Prostate gland (tissue), 2 donors: ENCODE measurements around the gene ARPP21. TPM values are rescaled to one million over a fixed set of nuclear protein-coding genes. Genes with fewer than 3 reads are reported as not detected.

Source experiments
- DNase-seq: peaks from one replicate; pipeline ENCODE4 v3.0.0-alpha.2; 2019; ENCODE audit warnings: low spot score
- H3K27ac ChIP-seq, 2 donors: fragments of 200-600 bp; sonication (generic); 2 replicates each; pipeline ENCODE4 v1.5.1; 2017 to 2019
- H3K27me3 ChIP-seq: fragments of 200-600 bp; sonication (generic); replicated peaks from 2 replicates; pipeline ENCODE4 v1.5.1; 2019; ENCODE audit not compliant: insufficient read depth
- H3K36me3 ChIP-seq, 2 donors: fragments of 200-600 bp; sonication (generic); 1 replicate in 1 of 2; 2 replicates in 1 of 2; pipeline versions ENCODE4 v1.5.1 to v1.8.1; 2017 to 2019
- H3K4me1 ChIP-seq: fragments of 200-600 bp; sonication (generic); replicated peaks from 2 replicates; pipeline ENCODE4 v1.5.1; 2019
- H3K4me3 ChIP-seq, 2 donors: fragments of 200-600 bp; sonication (generic); 2 replicates each; pipeline ENCODE4 v1.5.1; 2017 to 2019
- H3K9me3 ChIP-seq: fragments of 200-600 bp; sonication (generic); 2 replicates; pipeline ENCODE4 v1.5.1; 2017
- POLR2A ChIP-seq: fragments of 450-650 bp; IDR thresholded peaks from one replicate; pipeline ENCODE4 v1.6.1; 2016; ENCODE audit warnings: antibody characterized with exemption, mild to moderate bottlenecking
- POLR2AphosphoS5 ChIP-seq: sonication (generic); formaldehyde crosslinking; IDR thresholded peaks from one replicate; pipeline ENCODE4 v1.6.1; 2017; ENCODE audit warnings: antibody characterized with exemption
- WGBS: methylation state at CpG from one replicate; pipeline ENCODE4 v1.1.5; 2018; 5-methylcytosine and 5-hydroxymethylcytosine counted together
- intact Hi-C: fragments of 100-400 bp; cut with DNase I; formaldehyde crosslinking; loops from one replicate; pipeline ENCODE4 v1.14.2; 2022
- total RNA-seq, 2 donors: library from RNA; depleted of rRNA; stranded (reverse); fragments of >200 nt; gene quantifications; one replicate each; pipeline ENCODE4 v1.1.0, GENCODE V29; 2016
- TF ChIP-seq, protein P1 (sequence below), 4 experiments: fragments of 200-600 bp in 2 of 4; fragments of 450-650 bp in 2 of 4; sonication (generic) in 2 of 4; IDR thresholded peaks; 1 replicate in 3 of 4; 2 replicates in 1 of 4; pipeline ENCODE4 v1.5.1; 2016 to 2019; ENCODE audit warnings: antibody characterized with exemption in 4 of 4, mild to moderate bottlenecking in 2 of 4, moderate library complexity in 2 of 4

The ARPP21 gene
- total RNA-seq, 2 donors from 2014 or later: 8.1 TPM; not detected in 1

DNA sequence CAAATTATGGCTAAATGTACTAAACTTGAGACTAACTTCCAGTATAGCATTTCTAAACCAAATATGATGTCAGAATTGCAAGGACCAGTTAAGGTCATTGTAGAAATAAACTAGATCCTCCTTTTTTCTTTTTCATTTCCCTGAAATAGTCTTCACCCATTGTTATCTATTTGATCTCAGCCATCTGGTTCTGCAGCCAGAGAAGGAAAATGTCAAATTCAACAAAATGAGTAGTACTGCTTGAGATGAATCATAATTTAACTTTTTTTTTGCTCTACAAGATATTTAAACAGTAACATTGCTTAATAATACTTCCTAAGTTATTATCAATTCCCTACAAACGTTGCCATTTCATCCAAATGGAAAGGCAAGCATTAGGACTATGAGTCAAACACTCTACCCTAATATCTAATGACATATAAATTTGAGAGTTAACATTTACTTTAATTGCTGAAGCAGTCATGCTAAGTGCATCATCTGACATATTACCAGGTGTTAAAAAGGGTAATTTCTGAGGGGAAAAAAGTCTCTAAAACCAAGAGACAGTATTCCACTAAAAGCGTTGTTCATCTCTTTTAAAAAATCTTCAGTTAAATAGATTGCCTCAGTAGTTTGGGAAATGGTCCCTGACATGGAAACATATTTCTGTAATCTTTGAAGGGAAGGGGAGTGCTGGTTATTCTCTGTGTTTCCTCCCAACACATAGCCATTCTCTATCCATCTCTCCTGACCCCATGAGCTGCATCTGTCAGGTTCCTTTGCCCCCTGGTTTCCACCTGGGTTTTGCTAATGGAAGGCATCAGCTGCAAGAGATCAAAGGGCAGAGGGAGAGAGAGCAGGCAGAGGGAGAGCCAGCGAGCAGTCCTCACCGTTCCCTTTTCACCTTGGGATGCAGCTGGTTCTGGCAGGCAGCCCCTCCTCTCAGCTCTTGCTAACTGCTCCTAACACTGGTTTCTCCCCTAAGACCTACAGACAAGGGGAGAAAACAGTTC is 138.5 kb downstream of the ARPP21 start:
- WGBS: 57% methylated on average over 4 of the region's 4 CpGs
- no peak for DNase-seq
- intact Hi-C loops: no loop called here
- no peak overlapping the region for H3K27ac ChIP-seq
- H3K9me3 ChIP-seq: no peaks in the 10 kb centered on the region
- H3K27me3 ChIP-seq: no peaks in the 10 kb centered on the region
- H3K4me3 ChIP-seq: no peak overlapping the region
- H3K4me1 ChIP-seq: no peaks in the 10 kb centered on the region
- no peaks in the 10 kb centered on the region for H3K36me3 ChIP-seq
- TF ChIP-seq, protein P1, sequence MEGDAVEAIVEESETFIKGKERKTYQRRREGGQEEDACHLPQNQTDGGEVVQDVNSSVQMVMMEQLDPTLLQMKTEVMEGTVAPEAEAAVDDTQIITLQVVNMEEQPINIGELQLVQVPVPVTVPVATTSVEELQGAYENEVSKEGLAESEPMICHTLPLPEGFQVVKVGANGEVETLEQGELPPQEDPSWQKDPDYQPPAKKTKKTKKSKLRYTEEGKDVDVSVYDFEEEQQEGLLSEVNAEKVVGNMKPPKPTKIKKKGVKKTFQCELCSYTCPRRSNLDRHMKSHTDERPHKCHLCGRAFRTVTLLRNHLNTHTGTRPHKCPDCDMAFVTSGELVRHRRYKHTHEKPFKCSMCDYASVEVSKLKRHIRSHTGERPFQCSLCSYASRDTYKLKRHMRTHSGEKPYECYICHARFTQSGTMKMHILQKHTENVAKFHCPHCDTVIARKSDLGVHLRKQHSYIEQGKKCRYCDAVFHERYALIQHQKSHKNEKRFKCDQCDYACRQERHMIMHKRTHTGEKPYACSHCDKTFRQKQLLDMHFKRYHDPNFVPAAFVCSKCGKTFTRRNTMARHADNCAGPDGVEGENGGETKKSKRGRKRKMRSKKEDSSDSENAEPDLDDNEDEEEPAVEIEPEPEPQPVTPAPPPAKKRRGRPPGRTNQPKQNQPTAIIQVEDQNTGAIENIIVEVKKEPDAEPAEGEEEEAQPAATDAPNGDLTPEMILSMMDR (IDR thresholded peaks at IDR 0.05): no peak
- TF ChIP-seq POLR2AphosphoS5: no peak
- TF ChIP-seq POLR2A: no peak

DNA sequence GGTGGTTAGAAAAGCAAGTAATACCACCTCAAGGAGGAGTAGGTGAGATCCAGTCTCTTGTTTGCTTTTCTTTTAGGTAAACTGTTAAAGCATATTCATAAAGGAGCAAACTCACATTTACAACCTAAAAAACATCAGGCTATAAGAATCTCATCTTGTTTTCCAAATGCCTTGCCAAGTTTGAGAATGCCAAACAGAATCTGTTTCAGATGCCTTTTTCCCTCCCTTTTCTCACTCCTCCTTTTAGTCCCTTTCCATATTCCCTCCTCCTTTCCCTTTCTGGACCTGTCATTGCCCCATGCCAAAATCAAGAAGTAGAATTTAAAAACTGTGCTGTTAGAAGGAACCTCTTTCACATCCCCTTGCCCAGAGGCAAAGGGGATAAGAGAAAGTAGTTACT is 140.3 kb downstream of the ARPP21 start:
- H3K9me3 ChIP-seq: no peaks in the 10 kb centered on the region
- H3K36me3 ChIP-seq: no peaks in the 10 kb centered on the region
- intact Hi-C loops: no loop called here
- no peaks in the 10 kb centered on the region for H3K27me3 ChIP-seq
- no peak overlapping the region for H3K27ac ChIP-seq
- no peak for DNase-seq
- TF ChIP-seq, protein P1 (IDR thresholded peaks at IDR 0.05): no peak
- TF ChIP-seq POLR2A: no peak
- TF ChIP-seq POLR2AphosphoS5: no peak
- H3K4me1 ChIP-seq: no peaks in the 10 kb centered on the region
- H3K4me3 ChIP-seq: no peak overlapping the region

DNA sequence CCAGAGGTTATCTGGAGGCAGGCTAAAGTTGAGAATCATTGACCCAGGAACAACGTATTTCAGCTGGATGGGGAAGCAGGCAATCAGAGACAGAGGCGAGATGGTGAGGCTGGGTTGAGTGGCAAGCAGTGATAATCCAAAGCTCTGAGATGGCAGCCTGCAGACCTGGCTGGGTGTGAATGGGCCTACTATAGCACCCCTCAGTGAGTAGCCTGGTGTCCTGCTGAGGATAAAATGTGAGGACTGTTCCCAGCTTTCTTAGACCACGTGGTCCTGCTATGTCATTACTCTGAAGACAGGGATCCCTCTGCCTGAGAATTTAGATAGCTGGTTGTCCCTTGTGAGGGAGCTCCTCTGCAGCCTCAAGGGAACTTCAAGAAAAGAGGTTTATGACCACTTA is 141.5 kb downstream of the ARPP21 start:
- TF ChIP-seq POLR2AphosphoS5 (no peak), POLR2A (no peak)
- TF ChIP-seq, protein P1 (IDR thresholded peaks at IDR 0.05): no peak
- Histone ChIP-seq H3K27me3 (no peaks in the 10 kb centered on the region), H3K36me3 (no peaks in the 10 kb centered on the region), H3K27ac (no peak overlapping the region), H3K4me3 (no peak overlapping the region), H3K4me1 (no peaks in the 10 kb centered on the region), H3K9me3 (no peaks in the 10 kb centered on the region)
- 45% methylated on average over 3 of the region's 3 CpGs for WGBS
- DNase-seq: no peak
- intact Hi-C loops: no loop called here

DNA sequence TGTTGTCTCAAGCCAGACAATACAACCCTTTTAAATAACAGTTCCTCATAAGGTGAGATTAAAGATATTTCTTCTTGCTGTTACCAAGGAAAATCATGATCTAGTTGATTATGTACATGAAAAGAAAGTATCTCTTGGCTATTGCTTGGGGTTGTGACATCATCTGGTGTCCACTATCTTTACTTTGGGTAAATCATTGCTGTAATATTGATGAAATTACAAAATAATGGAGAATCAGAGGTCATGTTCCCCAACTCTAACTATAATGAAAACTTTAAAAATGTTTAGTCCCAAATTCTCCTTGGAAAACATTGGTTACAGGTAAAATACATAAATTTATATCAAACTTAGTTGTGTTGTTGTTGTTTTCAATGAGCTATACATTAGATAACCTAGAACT is 142.2 kb downstream of the ARPP21 start:
- intact Hi-C loops: no loop called here
- no peak for DNase-seq
- no peak overlapping the region for H3K27ac ChIP-seq
- H3K4me3 ChIP-seq: no peak overlapping the region
- H3K4me1 ChIP-seq: no peaks in the 10 kb centered on the region
- H3K9me3 ChIP-seq: no peaks in the 10 kb centered on the region
- TF ChIP-seq, protein P1 (IDR thresholded peaks at IDR 0.05): no peak
- no peak for TF ChIP-seq POLR2AphosphoS5
- TF ChIP-seq POLR2A: no peak
- H3K27me3 ChIP-seq: no peaks in the 10 kb centered on the region
- H3K36me3 ChIP-seq: no peaks in the 10 kb centered on the region

DNA sequence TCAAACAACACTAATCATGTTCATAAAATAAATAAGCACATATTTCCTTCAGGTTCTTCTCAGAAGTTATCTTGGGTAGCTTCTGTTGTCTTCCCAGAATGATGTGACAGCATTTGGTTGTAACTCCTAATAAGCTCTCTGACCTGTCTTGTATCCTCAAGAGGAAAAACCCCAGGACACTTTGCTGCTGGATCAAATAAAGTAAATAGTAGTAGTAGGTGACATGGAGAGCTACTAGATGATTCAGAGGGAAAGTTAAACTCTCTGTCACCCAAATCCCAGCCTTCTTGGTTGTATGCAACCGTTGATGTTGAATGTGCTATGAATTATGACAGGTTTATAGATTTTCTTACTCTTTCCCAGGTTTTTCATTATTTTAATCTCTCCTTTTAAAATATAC is 143.0 kb downstream of the ARPP21 start:
- Histone ChIP-seq H3K27ac (no peak overlapping the region), H3K27me3 (no peaks in the 10 kb centered on the region), H3K9me3 (no peaks in the 10 kb centered on the region), H3K4me1 (no peaks in the 10 kb centered on the region), H3K4me3 (no peak overlapping the region), H3K36me3 (no peaks in the 10 kb centered on the region)
- intact Hi-C loops: no loop called here
- TF ChIP-seq, protein P1 (IDR thresholded peaks at IDR 0.05): no peak
- no peak for TF ChIP-seq POLR2AphosphoS5
- no peak for TF ChIP-seq POLR2A
- WGBS: 52% methylated on average over 1 of the region's 1 CpG
- DNase-seq: no peak
